ENCODE results near the gene TARBP1. TPM values are rescaled to one million over a fixed set of nuclear protein-coding genes. Genes with fewer than 3 reads are reported as not detected.
A peak's percentile ranks its signal among the peaks of the same experiment; 100 is the strongest.

The TARBP1 gene
- total and polyA plus RNA-seq, 3 donors from 2014 or later, result 29.5 to 39.8 (median 31.3) TPM

DNA sequence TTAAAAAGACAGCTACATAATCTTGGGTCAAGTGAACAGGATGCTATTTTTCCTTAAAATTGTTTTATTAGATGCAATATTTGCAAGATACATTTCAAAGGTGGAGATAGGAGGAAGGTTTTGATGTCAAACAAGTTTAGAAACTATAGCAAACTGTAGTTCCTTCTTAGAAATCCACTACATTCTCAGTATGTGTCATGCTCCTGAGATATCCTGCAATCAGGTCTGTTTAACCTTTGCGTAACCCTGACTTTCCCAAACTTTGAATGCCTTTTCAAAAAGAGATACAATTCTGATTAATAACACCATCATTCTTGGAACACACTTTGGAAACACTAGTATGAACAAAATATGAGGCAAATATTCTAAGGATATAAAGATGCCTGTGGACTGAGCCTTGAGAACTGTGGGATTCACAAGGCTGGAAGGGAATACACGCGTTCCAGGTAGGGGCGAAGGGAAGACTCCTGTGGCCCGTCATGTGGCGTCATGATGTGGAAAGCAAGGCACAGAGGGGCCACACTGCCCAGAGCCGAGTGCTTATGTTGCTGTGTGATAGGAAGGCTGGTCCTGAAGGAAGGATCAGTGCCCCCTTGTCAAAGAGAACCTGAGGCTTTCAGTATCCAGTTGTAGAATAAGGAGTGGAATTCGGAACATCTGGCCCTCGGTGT, 19.6 kb upstream of the TARBP1 start:
- H3K9me3 ChIP-seq, result no peaks in the 10 kb centered on the region
- H3K27me3 ChIP-seq, result no peaks in the 10 kb centered on the region
- DNase-seq, result no peak
- TF ChIP-seq POLR2A (IDR thresholded peaks at IDR 0.05), result no peak
- TF ChIP-seq, protein P1, sequence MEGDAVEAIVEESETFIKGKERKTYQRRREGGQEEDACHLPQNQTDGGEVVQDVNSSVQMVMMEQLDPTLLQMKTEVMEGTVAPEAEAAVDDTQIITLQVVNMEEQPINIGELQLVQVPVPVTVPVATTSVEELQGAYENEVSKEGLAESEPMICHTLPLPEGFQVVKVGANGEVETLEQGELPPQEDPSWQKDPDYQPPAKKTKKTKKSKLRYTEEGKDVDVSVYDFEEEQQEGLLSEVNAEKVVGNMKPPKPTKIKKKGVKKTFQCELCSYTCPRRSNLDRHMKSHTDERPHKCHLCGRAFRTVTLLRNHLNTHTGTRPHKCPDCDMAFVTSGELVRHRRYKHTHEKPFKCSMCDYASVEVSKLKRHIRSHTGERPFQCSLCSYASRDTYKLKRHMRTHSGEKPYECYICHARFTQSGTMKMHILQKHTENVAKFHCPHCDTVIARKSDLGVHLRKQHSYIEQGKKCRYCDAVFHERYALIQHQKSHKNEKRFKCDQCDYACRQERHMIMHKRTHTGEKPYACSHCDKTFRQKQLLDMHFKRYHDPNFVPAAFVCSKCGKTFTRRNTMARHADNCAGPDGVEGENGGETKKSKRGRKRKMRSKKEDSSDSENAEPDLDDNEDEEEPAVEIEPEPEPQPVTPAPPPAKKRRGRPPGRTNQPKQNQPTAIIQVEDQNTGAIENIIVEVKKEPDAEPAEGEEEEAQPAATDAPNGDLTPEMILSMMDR (IDR thresholded peaks at IDR 0.05), result no peak
- peak overlapping the region in 1 of 2 donors; percentile 13 for H3K4me3 ChIP-seq
- no peaks in the 10 kb centered on the region for H3K36me3 ChIP-seq (ENCODE audit: low read depth, missing control alignments)
- intact Hi-C loops (cut with DNase I; ENCODE audit: low total_unique reads), result loop anchor here (5.0 to 10.0 kb wide), 2 partner anchors 496 to 589 kb away; no protein-coding TSS in a partner anchor
- peaks cover 18% of the 10 kb centered on the region for H3K4me1 ChIP-seq
- 35 to 49% methylated on average over 9 of the region's 9 CpGs for WGBS, 2 donors
- peak overlapping the region; percentile 31 to 89 for H3K27ac ChIP-seq

DNA sequence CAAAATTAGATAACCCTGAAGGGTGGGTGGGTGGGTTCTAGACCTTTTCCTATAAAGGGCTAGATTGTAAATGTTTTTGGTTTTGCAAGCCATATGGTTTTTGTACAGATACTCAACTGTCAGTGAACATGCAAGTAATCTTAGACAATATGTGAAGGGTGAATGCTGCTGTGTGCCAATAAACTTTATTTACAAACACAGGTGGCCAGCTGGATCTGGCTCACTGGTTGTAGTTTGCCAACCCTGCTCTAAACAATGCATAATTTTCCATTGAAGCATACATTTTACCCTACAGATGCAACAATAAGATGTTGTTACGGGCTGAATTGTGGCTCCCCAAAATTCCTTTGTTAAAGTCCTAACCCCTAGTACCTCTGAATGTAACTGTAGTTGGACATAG, 18.6 kb upstream of the TARBP1 start:
- Histone ChIP-seq H3K9me3 (no peaks in the 10 kb centered on the region), H3K4me3 (no peak overlapping the region), H3K27me3 (no peaks in the 10 kb centered on the region), H3K4me1 (peaks cover 18% of the 10 kb centered on the region), H3K36me3 (ENCODE audit: low read depth, missing control alignments) (no peaks in the 10 kb centered on the region), H3K27ac (no peak overlapping the region)
- intact Hi-C loops (cut with DNase I; ENCODE audit: low total_unique reads), result loop anchor here (5.0 to 10.0 kb wide), 2 partner anchors 497 to 590 kb away; no protein-coding TSS in a partner anchor
- TF ChIP-seq POLR2A (IDR thresholded peaks at IDR 0.05), result no peak
- TF ChIP-seq, protein P1 (IDR thresholded peaks at IDR 0.05), result no peak
- DNase-seq, result no peak
- 100% methylated on average over 1 of the region's 1 CpG for WGBS, 2 donors

DNA sequence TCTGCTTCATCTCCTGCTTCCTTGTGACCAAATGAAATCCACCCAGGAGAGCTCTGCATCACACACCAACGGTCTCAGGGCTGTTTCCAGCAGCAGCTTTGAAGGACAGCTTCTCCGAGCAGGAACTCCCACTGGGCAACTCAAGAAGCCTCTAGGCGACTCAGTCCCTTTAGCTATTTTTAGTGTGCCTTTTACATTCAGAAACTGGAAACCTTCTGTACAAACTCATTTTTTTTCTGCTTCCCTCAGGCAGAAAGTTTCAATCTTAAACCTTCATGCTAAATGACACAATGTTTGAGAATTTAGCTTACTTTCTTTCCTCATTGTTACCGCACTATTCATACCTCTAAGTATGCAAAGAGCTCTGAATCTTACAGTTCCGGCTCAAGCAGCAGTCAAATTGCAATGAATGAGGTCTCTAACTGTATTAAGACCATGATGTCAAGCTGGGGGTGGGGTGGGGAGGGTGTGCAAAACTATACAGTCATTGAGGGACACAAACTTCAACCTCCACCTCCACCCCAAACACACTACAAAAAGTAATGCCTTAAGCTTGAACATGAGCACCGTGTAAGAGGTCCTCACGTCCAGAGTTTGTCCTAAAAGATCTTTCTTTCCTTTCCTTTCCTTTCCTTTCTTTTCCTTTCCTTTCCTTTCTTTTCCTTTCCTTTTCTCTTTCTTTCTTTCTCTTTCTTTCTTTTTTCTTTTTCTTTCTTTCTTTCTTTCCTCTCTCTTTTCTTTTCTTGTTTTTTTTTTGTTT, 16.4 kb upstream of the TARBP1 start:
- no peaks in the 10 kb centered on the region for H3K9me3 ChIP-seq
- no peaks in the 10 kb centered on the region for H3K27me3 ChIP-seq
- no peak overlapping the region for H3K27ac ChIP-seq
- no peaks in the 10 kb centered on the region for H3K36me3 ChIP-seq (ENCODE audit: low read depth, missing control alignments)
- 58 to 65% methylated on average over 7 of the region's 7 CpGs for WGBS, 2 donors
- intact Hi-C loops (cut with DNase I; ENCODE audit: low total_unique reads), result loop anchor here (5.0 to 10.0 kb wide), 2 partner anchors 499 to 592 kb away; no protein-coding TSS in a partner anchor
- no peak for DNase-seq
- TF ChIP-seq, protein P1 (IDR thresholded peaks at IDR 0.05), result no peak
- TF ChIP-seq POLR2A (IDR thresholded peaks at IDR 0.05), result no peak
- H3K4me1 ChIP-seq, result peaks cover 18% of the 10 kb centered on the region
- H3K4me3 ChIP-seq, result no peak overlapping the region

DNA sequence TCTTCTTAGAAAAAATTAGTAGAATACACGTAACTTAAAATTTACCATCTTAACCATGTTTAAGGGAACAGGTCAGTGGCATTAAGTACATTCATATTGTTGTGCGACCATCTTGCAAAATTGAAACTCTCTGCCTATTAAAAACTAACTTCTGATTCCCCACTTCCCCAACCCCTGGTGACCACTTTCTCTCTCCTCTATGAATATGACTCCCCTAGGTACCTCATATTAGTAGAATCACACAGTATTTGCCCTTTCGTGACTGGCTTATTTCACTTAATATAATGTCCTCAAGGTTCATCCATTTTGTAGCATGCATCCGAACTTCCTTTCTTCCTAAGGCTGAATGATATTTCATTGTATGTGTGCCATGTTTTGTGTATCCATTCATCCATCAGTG, 15.1 kb upstream of the TARBP1 start:
- no peak for DNase-seq
- intact Hi-C loops (cut with DNase I; ENCODE audit: low total_unique reads), result loop anchor here (10.0 kb wide), 1 partner anchor 501 kb away; no protein-coding TSS in a partner anchor

More for the DNA sequence above, 15.1 kb upstream of the TARBP1 start:
- TF ChIP-seq, protein P1 (IDR thresholded peaks at IDR 0.05), result no peak
- TF ChIP-seq POLR2A (IDR thresholded peaks at IDR 0.05), result no peak
- Histone ChIP-seq H3K4me3 (no peak overlapping the region), H3K4me1 (peaks cover 6% of the 10 kb centered on the region), H3K36me3 (ENCODE audit: low read depth, missing control alignments) (no peaks in the 10 kb centered on the region), H3K27ac (no peak overlapping the region), H3K9me3 (no peaks in the 10 kb centered on the region), H3K27me3 (no peaks in the 10 kb centered on the region)
- 93 to 98% methylated on average over 4 of the region's 4 CpGs for WGBS, 2 donors

All from testis (tissue), 3 donors.